Psoas muscle (tissue), 8 donors: ENCODE data around the gene COA1. TPM values are rescaled to one million over a fixed set of nuclear protein-coding genes. Genes with fewer than 3 reads are reported as not detected.

ENCODE experiments used
- ATAC-seq, 4 donors: fragments of 200-7000 bp; cut with Tn5 transposase; one replicate each; pipeline ENCODE4 v1.9.1; 2020; ENCODE audit warnings: moderate library complexity in 3 of 4, mild to moderate bottlenecking in 2 of 4
- DNase-seq, 2 donors: peaks; one replicate each; pipeline ENCODE4 v3.0.0-alpha.2; 2020
- H3K27ac ChIP-seq: fragments of 200-600 bp; one replicate; pipeline ENCODE4 v1.8.0; 2022
- H3K27me3 ChIP-seq, 3 donors: fragments of 200-600 bp in 1 of 3; one replicate each; pipeline versions ENCODE4 v1.6.1 to v1.8.0; 2013 to 2022; ENCODE audit warnings: low read length in 2 of 3, mild to moderate bottlenecking in 2 of 3, moderate library complexity in 1 of 3; ENCODE audit not compliant: insufficient read depth in 3 of 3
- H3K36me3 ChIP-seq, 2 donors: fragments of 200-600 bp in 1 of 2; one replicate each; pipeline versions ENCODE4 v1.6.1 to v1.8.0; 2013 to 2022; ENCODE audit warnings: low read depth in 1 of 2, mild to moderate bottlenecking in 1 of 2, moderate library complexity in 1 of 2; ENCODE audit not compliant: insufficient read depth in 1 of 2
- H3K4me1 ChIP-seq: fragments of 200-600 bp; one replicate; pipeline ENCODE4 v1.8.0; 2022
- H3K4me3 ChIP-seq: fragments of 200-600 bp; one replicate; pipeline ENCODE4 v1.8.0; 2022; ENCODE audit warnings: mild to moderate bottlenecking
- H3K9me3 ChIP-seq: fragments of 200-600 bp; one replicate; pipeline ENCODE4 v1.8.0; 2022
- WGBS, 3 donors: extraction: QIAGEN DNeasy Blood & Tissue Kit; methylation state at CpG; one replicate each; pipeline versions ENCODE4 v1.1.6 to v1.1.7; 2013; 5-methylcytosine and 5-hydroxymethylcytosine counted together
- intact Hi-C, 2 donors: fragments of 100-400 bp; cut with DNase I; formaldehyde crosslinking; loops; one replicate each; pipeline versions ENCODE4 v1.11.0 to v1.14.2; 2022
- polyA plus RNA-seq, 3 donors: library from polyadenylated mRNA; stranded (reverse); fragments of 200-250 nt; gene quantifications; one replicate each; pipeline ENCODE4 v1.2.3, GENCODE V29; 2013
- total RNA-seq, 4 donors: library from RNA; stranded (reverse); fragmentation: NEBNext Ultra II Directional in 2 of 4; extraction: Animal tissue kit (Norgen Biotek cat#: 25700) in 2 of 4; gene quantifications; one replicate each; pipeline versions ENCODE4 v1.2.1 to v1.2.4, GENCODE V29; 2021 to 2023
- TF ChIP-seq, protein P1 (sequence below): fragments of 200-600 bp; IDR thresholded peaks from one replicate; pipeline ENCODE4 v1.8.0; 2022; ENCODE audit warnings: antibody characterized with exemption
- donor health status: healthy with polysubstance abuse.
- donor health status: DM: no; HTN: no; CAD: no; lungs with moderate emphysema.
- donor health status: Bipolar disorder and iron deficiency.
- donor health status: healthy.
- donor health status: DM: yes; HTN: yes; CAD: no.
- donor health status: DM: no; HTN: no; CAD: no.
- donor health status: DM: no; HTN: no; CAD: no.
- donor health status: DM: yes; HTN: yes; CAD: no.

COA1 gene
- total and polyA plus RNA-seq, 7 donors, result 41.5 to 74.9 (median 60.5) TPM

- ATAC-seq (no peak), DNase-seq (no peak)
- WGBS, 3 donors, result 82 to 93% (median 84%) methylated on average over 10 of the region's 10 CpGs
- Histone ChIP-seq H3K9me3 (no peaks in the 10 kb centered on the region), H3K27ac (no peak overlapping the region), H3K36me3 (peaks cover 0 to 25% of the 10 kb centered on the region in 2 donors), H3K4me1 (peaks cover 1% of the 10 kb centered on the region), H3K4me3 (no peak overlapping the region), H3K27me3 (no peaks in the 10 kb centered on the region)
- TF ChIP-seq, protein P1, sequence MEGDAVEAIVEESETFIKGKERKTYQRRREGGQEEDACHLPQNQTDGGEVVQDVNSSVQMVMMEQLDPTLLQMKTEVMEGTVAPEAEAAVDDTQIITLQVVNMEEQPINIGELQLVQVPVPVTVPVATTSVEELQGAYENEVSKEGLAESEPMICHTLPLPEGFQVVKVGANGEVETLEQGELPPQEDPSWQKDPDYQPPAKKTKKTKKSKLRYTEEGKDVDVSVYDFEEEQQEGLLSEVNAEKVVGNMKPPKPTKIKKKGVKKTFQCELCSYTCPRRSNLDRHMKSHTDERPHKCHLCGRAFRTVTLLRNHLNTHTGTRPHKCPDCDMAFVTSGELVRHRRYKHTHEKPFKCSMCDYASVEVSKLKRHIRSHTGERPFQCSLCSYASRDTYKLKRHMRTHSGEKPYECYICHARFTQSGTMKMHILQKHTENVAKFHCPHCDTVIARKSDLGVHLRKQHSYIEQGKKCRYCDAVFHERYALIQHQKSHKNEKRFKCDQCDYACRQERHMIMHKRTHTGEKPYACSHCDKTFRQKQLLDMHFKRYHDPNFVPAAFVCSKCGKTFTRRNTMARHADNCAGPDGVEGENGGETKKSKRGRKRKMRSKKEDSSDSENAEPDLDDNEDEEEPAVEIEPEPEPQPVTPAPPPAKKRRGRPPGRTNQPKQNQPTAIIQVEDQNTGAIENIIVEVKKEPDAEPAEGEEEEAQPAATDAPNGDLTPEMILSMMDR, result no peak
- intact Hi-C loops, result no loop called here
Measured at GRCh38 chr7:43769791-43770465, 40.6 kb upstream of the COA1 start.

DNA sequence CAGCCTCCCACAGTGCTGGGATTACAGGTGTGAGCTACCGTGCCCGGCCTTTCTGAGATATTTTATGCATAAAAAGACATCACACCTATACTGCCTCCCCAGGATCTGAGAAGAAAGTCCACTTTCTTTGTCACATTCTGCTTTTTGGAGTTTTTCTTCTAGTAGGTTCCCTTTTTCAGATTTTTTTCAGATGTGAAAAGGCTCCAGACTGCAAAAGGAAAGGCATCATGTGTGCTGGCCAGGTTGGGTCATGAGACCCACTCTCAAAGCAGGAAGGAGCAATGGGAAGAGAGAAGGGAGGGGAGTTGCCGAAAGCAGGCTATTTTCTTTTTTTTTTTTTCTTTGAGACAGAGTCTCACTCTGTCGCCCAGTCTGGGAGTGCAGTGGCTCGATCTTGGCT, 40.0 kb upstream of the COA1 start:
- peaks cover 0 to 25% of the 10 kb centered on the region in 2 donors for H3K36me3 ChIP-seq
- no peak overlapping the region for H3K27ac ChIP-seq
- intact Hi-C loops, result no loop called here
- TF ChIP-seq, protein P1, result no peak
- H3K4me1 ChIP-seq, result peaks cover 8% of the 10 kb centered on the region
- H3K4me3 ChIP-seq, result no peak overlapping the region
- no peak for DNase-seq
- no peaks in the 10 kb centered on the region for H3K27me3 ChIP-seq
- WGBS, 3 donors, result 91 to 96% (median 93%) methylated on average over 5 of the region's 5 CpGs
- no peaks in the 10 kb centered on the region for H3K9me3 ChIP-seq
- ATAC-seq, result no peak

DNA sequence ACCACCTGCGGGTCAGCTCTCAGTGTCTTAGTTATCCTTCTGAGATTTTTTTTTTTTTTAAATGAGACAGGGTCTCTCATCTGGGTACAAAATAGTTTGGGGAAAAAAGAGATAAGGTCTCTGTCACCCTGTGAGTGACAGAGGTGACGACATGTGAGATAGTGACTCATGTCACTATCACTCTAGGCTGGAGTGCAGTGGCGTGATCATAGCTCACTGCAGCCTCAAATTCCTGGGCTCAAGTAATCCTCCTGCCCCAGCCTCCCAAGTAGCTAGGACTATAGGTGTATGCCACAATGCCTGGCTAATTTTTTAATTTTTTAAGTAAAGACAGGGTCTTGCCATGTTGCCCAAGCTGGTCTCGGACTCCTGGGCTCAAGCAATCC, 39.6 kb upstream of the COA1 start:
- Histone ChIP-seq H3K27ac (no peak overlapping the region), H3K9me3 (no peaks in the 10 kb centered on the region), H3K36me3 (peaks cover 0 to 25% of the 10 kb centered on the region in 2 donors), H3K4me1 (peaks cover 12% of the 10 kb centered on the region), H3K27me3 (no peaks in the 10 kb centered on the region), H3K4me3 (no peak overlapping the region)
- ATAC-seq, result no peak
- TF ChIP-seq, protein P1, result no peak
- WGBS, 3 donors, result 94 to 97% (median 96%) methylated on average over 4 of the region's 4 CpGs
- intact Hi-C loops, result no loop called here
- DNase-seq, result no peak

GRCh38 chr7:43768201-43768886, 39.0 kb upstream of the COA1 start:
- ATAC-seq, result no peak

More at GRCh38 chr7:43768201-43768886, 39.0 kb upstream of the COA1 start:
- 89 to 91% (median 90%) methylated on average over 9 of the region's 9 CpGs for WGBS, 3 donors
- Histone ChIP-seq H3K4me3 (no peak overlapping the region), H3K36me3 (peaks cover 0 to 25% of the 10 kb centered on the region in 2 donors), H3K27me3 (no peaks in the 10 kb centered on the region), H3K4me1 (peaks cover 12% of the 10 kb centered on the region), H3K9me3 (no peaks in the 10 kb centered on the region), H3K27ac (no peak overlapping the region)
- intact Hi-C loops, result no loop called here
- TF ChIP-seq, protein P1, result no peak
- no peak for DNase-seq
